Ishikawa (cell line): ENCODE results near the gene EFNB3.
A peak's percentile ranks its signal among the peaks of the same experiment; 100 is the strongest.

Experiments
- CEBPB ChIP-seq: IDR thresholded peaks from 2 replicates; pipeline ENCODE4 v1.6.1; 2012
- CREB1 ChIP-seq: IDR thresholded peaks from 2 replicates; pipeline ENCODE4 v1.6.1; 2012; ENCODE audit warnings: low read depth
- EGR1 ChIP-seq: IDR thresholded peaks from 2 replicates; pipeline ENCODE4 v1.6.1; 2012
- EP300 ChIP-seq: IDR thresholded peaks from 2 replicates; pipeline ENCODE4 v1.6.1; 2012; ENCODE audit warnings: borderline replicate concordance
- FOXM1 ChIP-seq: IDR thresholded peaks from 2 replicates; pipeline ENCODE4 v1.6.1; 2012; ENCODE audit warnings: low read depth, borderline replicate concordance
- MAX ChIP-seq: IDR thresholded peaks from 2 replicates; pipeline ENCODE4 v1.6.1; 2012
- NFIC ChIP-seq: IDR thresholded peaks from 2 replicates; pipeline ENCODE4 v1.6.1; 2012
- RAD21 ChIP-seq: IDR thresholded peaks from 2 replicates; pipeline ENCODE4 v1.6.1; 2012; ENCODE audit warnings: low read depth
- REST ChIP-seq: IDR thresholded peaks from 2 replicates; pipeline ENCODE4 v1.6.1; 2012; ENCODE audit warnings: low read depth, mild to moderate bottlenecking
- TAF1 ChIP-seq: IDR thresholded peaks from 2 replicates; pipeline ENCODE4 v1.6.1; 2012; ENCODE audit warnings: low read depth, mild to moderate bottlenecking
- TCF12 ChIP-seq: IDR thresholded peaks from 2 replicates; pipeline ENCODE4 v1.6.1; 2012; ENCODE audit warnings: low read depth
- TEAD4 ChIP-seq: IDR thresholded peaks from 2 replicates; pipeline ENCODE4 v1.6.1; 2012
- USF1 ChIP-seq: IDR thresholded peaks from 2 replicates; pipeline ENCODE4 v1.6.1; 2012
- YY1 ChIP-seq: IDR thresholded peaks from 2 replicates; pipeline ENCODE4 v1.6.1; 2012; ENCODE audit warnings: low read depth
- ZBTB7A ChIP-seq: IDR thresholded peaks from 2 replicates; pipeline ENCODE4 v1.6.1; 2012; ENCODE audit warnings: low read depth

Gene EFNB3

GRCh38 chr17:7673239-7673638 is 31.8 kb upstream of the EFNB3 start:
- TF ChIP-seq RAD21 = peak; percentile 59
- no peak for TF ChIP-seq TAF1

- TF ChIP-seq MAX (no peak), CREB1 (no peak), EGR1 (no peak), TAF1 (no peak)
Observed at GRCh38 chr17:7674934-7675333, 30.1 kb upstream of the EFNB3 start.

GRCh38 chr17:7676533-7676932 is 28.5 kb upstream of the EFNB3 start:
- TF ChIP-seq RAD21 (no peak), NFIC (no peak), USF1 (no peak), REST (no peak), ZBTB7A (no peak), YY1 (no peak), CEBPB (no peak)

GRCh38 chr17:7677388-7678067 is 27.5 kb upstream of the EFNB3 start:
- TF ChIP-seq CREB1 = no peak
- no peak for TF ChIP-seq CEBPB
- no peak for TF ChIP-seq TAF1
- no peak for TF ChIP-seq REST
- TF ChIP-seq MAX = no peak
- no peak for TF ChIP-seq NFIC
- no peak for TF ChIP-seq TEAD4
- TF ChIP-seq EGR1 = no peak
- no peak for TF ChIP-seq USF1
- TF ChIP-seq TCF12 = no peak
- no peak for TF ChIP-seq ZBTB7A
- TF ChIP-seq FOXM1 = no peak
- TF ChIP-seq RAD21 = no peak
- TF ChIP-seq EP300 = no peak

GRCh38 chr17:7684851-7685532 is 20.0 kb upstream of the EFNB3 start:
- TF ChIP-seq TCF12 (no peak), EGR1 (no peak), FOXM1 (no peak), TEAD4 (no peak), MAX (no peak), USF1 (no peak)
